Activated B cell treated with CpG ODN at 0.5 μM for 24 hours (primary cell): ENCODE results near the gene FARP1. TPM values are rescaled to one million over a fixed set of nuclear protein-coding genes. Genes with fewer than 3 reads are reported as not detected.

Experiments used
- ATAC-seq: fragments of 200-7000 bp; cut with Tn5 transposase; one replicate; pipeline ENCODE4 v1.10.0; 2021; ENCODE audit warnings: low read depth, mild to moderate bottlenecking, moderate library complexity
- CTCF ChIA-PET: fragments of 350-600 bp; sonication (Branson Sonifier 250); formaldehyde crosslinking; loops from one replicate; lab custom pipeline; 2021; ENCODE audit warnings: antibody characterized with exemption; lab: Charles Lee
- POLR2A ChIA-PET: fragments of 350-600 bp; sonication (Branson Sonifier 250); formaldehyde crosslinking; loops from one replicate; lab custom pipeline; 2021; ENCODE audit warnings: antibody characterized with exemption; lab: Charles Lee
- DNase-seq: peaks from one replicate; pipeline ENCODE4 v3.0.0; 2022
- H3K27ac Mint-ChIP-seq: one replicate; pipeline ENCODE4 v1.8.0; 2020; ENCODE audit warnings: mixed read lengths
- H3K27me3 Mint-ChIP-seq: one replicate; pipeline ENCODE4 v1.8.0; 2021; ENCODE audit warnings: mixed read lengths
- H3K36me3 Mint-ChIP-seq: one replicate; pipeline ENCODE4 v1.8.0; 2021; ENCODE audit warnings: low read depth, mixed read lengths
- H3K4me1 Mint-ChIP-seq: one replicate; pipeline ENCODE4 v1.8.0; 2021; ENCODE audit warnings: mixed read lengths
- H3K4me3 Mint-ChIP-seq: one replicate; pipeline ENCODE4 v1.8.0; 2020; ENCODE audit warnings: mild to moderate bottlenecking, mixed read lengths
- H3K9me3 Mint-ChIP-seq: one replicate; pipeline ENCODE4 v1.8.0; 2020; ENCODE audit warnings: mixed read lengths
- intact Hi-C: fragments of 100-400 bp; cut with micrococcal nuclease; formaldehyde crosslinking; loops from one replicate; pipeline ENCODE4 v1.15.1; 2024
- total RNA-seq: library from RNA; stranded (reverse); gene quantifications from 2 replicates; pipeline ENCODE4 v1.2.3, GENCODE V29; 2022
- TF ChIP-seq, protein P1 (sequence below): fragments of 200-600 bp; IDR thresholded peaks from one replicate; pipeline ENCODE4 v1.8.0; 2022; ENCODE audit warnings: antibody characterized with exemption, mild to moderate bottlenecking

FARP1 gene, protein sequence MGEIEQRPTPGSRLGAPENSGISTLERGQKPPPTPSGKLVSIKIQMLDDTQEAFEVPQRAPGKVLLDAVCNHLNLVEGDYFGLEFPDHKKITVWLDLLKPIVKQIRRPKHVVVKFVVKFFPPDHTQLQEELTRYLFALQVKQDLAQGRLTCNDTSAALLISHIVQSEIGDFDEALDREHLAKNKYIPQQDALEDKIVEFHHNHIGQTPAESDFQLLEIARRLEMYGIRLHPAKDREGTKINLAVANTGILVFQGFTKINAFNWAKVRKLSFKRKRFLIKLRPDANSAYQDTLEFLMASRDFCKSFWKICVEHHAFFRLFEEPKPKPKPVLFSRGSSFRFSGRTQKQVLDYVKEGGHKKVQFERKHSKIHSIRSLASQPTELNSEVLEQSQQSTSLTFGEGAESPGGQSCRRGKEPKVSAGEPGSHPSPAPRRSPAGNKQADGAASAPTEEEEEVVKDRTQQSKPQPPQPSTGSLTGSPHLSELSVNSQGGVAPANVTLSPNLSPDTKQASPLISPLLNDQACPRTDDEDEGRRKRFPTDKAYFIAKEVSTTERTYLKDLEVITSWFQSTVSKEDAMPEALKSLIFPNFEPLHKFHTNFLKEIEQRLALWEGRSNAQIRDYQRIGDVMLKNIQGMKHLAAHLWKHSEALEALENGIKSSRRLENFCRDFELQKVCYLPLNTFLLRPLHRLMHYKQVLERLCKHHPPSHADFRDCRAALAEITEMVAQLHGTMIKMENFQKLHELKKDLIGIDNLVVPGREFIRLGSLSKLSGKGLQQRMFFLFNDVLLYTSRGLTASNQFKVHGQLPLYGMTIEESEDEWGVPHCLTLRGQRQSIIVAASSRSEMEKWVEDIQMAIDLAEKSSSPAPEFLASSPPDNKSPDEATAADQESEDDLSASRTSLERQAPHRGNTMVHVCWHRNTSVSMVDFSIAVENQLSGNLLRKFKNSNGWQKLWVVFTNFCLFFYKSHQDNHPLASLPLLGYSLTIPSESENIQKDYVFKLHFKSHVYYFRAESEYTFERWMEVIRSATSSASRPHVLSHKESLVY
- 0.95 and 2.1 TPM in 2 replicates for total RNA-seq

DNA sequence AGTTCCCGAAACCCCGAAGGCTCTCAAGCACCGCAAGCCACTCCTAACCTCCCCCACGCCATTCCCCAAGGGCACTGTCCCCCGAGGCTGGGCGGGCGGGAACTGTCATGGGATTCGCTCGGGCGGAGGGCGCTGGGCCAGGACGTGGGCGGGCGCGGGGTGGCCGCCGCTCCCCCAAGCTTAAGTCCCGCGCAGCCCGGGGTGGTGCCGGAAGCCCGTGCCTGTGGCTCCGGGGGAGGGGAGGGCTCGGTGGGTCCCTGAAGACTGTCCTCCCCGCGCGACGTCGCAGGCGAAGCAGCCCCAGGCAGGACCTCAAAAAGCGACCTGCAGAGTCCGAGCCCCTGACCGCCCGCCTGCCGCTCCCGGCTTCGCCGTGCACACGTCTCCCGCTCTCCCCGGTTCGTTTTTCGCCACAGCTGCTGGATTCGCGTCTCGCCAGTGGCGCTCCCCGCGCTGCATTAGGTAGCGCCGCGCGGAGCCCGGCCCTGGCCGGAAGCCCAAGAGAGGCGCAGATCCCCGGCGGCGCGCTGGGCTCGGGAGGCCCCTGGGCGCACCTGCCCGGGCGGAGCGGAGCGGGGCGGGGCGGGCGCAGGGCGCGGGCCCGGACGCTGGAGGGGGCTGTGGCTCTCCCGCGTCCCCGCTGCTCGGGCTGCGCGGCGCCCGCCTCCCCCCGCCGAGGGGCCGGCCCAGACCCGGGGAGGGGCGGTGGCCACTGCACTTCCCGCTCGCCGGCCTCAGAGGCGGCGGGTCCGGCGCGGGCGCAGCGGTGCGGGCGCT lies at the start of gene FARP1:
TSS of gene FARP1 (plus strand) at position 715 of the 777 bp plus-strand sequence. CDS start 70,149 bp downstream, outside the sequence.
- DNase-seq, result peak; percentile 32
- no peak within 1 kb of the TSS for H3K27ac Mint-ChIP-seq

DNA sequence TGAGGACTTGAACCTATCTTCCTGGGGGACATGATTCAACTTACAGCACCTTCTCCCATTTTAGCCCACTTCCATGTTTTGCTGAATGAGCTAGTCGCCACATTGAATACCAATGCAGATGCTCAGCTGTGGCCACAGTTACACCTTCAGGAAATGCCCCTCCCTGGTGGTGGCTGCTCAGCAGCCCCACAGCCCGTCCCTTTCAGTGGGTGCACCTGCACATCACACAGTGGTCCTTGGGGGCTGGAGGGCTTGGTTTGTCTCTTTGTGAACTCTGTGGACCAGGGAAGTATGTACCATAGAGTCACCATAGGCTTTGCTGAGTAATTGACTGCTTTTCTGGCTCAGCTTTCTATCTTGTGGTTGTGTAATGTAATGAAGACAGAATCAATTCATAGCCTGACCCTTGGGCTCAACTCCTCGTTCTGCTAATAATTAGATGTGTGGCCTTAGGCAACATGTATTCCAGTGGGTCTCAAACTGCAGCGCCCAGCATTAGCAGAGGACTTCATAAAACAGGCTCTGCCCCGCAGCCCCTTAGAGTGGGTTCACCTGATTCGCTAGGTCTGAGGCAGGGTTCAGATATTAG lies 48.1 kb upstream of the FARP1 start:
- no peaks in the 10 kb centered on the region for H3K27me3 Mint-ChIP-seq

More for the DNA sequence above, at the start of gene FARP1:
- Mint-ChIP-seq H3K27me3 (peaks cover 44% of the 10 kb centered on the region), H3K4me3 (peak within 1 kb of the TSS; percentile 70), H3K4me1 (peaks cover 18% of the 10 kb centered on the region), H3K9me3 (no peaks in the 10 kb centered on the region), H3K36me3 (no peaks in the 10 kb centered on the region)
- ChIA-PET POLR2A (no interaction called here), CTCF (no interaction called here)
- ATAC-seq, result peak; percentile 72
- TF ChIP-seq, protein P1, sequence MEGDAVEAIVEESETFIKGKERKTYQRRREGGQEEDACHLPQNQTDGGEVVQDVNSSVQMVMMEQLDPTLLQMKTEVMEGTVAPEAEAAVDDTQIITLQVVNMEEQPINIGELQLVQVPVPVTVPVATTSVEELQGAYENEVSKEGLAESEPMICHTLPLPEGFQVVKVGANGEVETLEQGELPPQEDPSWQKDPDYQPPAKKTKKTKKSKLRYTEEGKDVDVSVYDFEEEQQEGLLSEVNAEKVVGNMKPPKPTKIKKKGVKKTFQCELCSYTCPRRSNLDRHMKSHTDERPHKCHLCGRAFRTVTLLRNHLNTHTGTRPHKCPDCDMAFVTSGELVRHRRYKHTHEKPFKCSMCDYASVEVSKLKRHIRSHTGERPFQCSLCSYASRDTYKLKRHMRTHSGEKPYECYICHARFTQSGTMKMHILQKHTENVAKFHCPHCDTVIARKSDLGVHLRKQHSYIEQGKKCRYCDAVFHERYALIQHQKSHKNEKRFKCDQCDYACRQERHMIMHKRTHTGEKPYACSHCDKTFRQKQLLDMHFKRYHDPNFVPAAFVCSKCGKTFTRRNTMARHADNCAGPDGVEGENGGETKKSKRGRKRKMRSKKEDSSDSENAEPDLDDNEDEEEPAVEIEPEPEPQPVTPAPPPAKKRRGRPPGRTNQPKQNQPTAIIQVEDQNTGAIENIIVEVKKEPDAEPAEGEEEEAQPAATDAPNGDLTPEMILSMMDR, result no peak
- intact Hi-C loops, result loop anchor here (10.0 kb wide), 1 partner anchor 532 kb away; no protein-coding TSS in a partner anchor

DNA sequence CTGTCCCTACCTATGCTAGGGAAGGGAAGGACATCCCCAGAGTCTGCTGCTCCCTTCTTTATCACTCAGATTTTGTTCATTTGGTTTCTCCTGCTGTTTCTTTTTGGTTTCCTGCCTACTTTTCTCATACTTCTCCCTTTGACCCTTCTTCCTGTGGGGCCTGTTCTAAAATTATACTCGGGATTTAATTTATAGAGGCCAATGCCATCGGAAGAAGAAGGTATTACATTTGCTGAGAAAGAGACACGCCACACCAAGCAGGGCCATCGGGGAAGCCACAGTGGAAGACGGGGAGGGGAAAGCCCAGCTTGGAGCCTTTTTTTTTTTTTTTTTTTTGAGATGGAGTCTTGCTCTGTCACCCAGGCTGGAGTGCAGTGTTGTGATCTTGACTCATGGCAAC lies 46.8 kb upstream of the FARP1 start:
- ATAC-seq, result no peak
- intact Hi-C loops, result no loop called here
- TF ChIP-seq, protein P1, result no peak
- no peaks in the 10 kb centered on the region for H3K36me3 Mint-ChIP-seq
- H3K4me3 Mint-ChIP-seq, result no peak overlapping the region
- POLR2A ChIA-PET, result no interaction called here
- H3K27ac Mint-ChIP-seq, result no peak overlapping the region
- H3K9me3 Mint-ChIP-seq, result no peaks in the 10 kb centered on the region
- no peak for DNase-seq
- CTCF ChIA-PET, result no interaction called here
- H3K4me1 Mint-ChIP-seq, result no peaks in the 10 kb centered on the region
- no peaks in the 10 kb centered on the region for H3K27me3 Mint-ChIP-seq

More for the DNA sequence above, 48.1 kb upstream of the FARP1 start:
- DNase-seq, result no peak
- Mint-ChIP-seq H3K4me3 (no peak overlapping the region), H3K36me3 (no peaks in the 10 kb centered on the region), H3K4me1 (no peaks in the 10 kb centered on the region), H3K9me3 (no peaks in the 10 kb centered on the region), H3K27ac (no peak overlapping the region)
- intact Hi-C loops, result no loop called here
- ATAC-seq, result no peak
- POLR2A ChIA-PET, result no interaction called here
- TF ChIP-seq, protein P1, result no peak
- CTCF ChIA-PET, result no interaction called here

DNA sequence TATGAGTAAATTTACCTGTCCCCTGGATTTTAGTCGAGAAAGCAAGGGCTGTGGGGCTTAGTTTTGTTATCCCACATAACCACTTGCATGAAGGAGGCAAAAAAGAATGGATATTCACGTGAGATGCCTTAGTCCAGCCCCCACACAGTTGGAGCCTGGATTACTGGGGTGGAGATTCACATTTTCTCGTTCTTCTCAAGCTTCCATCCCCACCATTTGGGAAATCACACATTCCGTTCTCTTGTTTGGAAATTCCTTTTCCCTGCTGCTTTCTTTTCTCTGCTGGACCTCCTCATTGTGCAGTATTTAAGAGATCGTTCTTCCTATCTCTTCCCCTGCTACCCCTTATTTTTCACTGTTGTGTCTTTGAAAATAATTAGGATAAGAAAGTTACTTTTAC lies 45.1 kb upstream of the FARP1 start:
- no peaks in the 10 kb centered on the region for H3K27me3 Mint-ChIP-seq
- H3K4me3 Mint-ChIP-seq, result no peak overlapping the region
- H3K27ac Mint-ChIP-seq, result no peak overlapping the region
- TF ChIP-seq, protein P1, result no peak
- DNase-seq (no peak), ATAC-seq (no peak)
- intact Hi-C loops, result no loop called here
- no peaks in the 10 kb centered on the region for H3K36me3 Mint-ChIP-seq
- POLR2A ChIA-PET, result no interaction called here
- CTCF ChIA-PET, result no interaction called here
- H3K4me1 Mint-ChIP-seq, result no peaks in the 10 kb centered on the region
- H3K9me3 Mint-ChIP-seq, result no peaks in the 10 kb centered on the region
